Erythroblast (primary cell): ENCODE results near the gene LZTR1.

ENCODE experiments used
- GATA1 ChIP-seq: IDR thresholded peaks from 2 replicates; pipeline ENCODE4 v1.6.1; 2011; ENCODE audit warnings: low read depth, mild to moderate bottlenecking, control low read depth, low read length, moderate library complexity
- POLR2A ChIP-seq: IDR thresholded peaks from 2 replicates; pipeline ENCODE4 v1.6.1; 2011; ENCODE audit warnings: mild to moderate bottlenecking, low read length

DNA sequence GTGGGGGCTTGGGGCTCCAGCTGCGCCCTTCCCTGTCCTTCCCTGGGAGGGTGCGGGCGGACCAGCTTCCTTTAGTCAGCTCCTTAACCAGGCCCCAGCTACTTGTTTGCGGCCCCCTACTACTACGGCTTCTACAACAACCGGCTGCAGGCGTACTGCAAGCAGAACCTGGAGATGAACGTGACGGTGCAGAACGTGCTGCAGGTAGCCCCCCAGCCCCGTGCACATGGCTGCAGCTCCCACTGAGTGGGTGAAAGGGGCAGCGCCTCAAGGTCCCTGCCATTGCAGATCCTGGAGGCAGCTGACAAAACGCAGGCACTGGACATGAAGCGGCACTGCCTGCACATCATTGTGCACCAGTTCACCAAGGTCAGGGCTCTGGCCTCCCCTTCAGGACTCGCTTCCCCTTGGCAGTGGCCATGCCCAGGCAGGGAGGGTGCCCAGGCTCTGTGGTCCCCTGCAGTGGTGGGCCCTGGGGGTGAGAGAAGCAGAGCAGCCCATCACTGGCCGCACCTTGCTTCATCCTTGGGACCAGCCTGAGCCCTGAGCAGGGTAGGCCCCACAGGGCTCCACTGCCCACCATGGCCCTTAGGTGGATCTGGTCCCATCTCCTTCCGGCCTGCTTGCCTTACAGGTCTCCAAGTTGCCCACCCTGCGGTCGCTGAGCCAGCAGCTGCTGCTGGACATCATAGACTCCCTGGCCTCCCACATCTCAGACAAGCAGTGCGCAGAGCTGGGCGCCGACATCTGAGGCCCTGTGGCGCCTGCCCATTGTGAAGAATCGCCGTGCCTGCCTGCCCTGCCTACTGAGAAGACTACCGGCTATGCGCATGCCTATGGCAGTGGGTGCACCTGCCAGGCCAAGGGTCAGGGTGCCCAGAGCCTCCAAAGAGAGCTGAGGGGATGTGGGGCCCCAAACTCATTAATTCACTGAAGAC lies 14.8 kb downstream of the LZTR1 start:
- no peak for TF ChIP-seq POLR2A
- TF ChIP-seq GATA1, result no peak
